ENCODE measurements around the gene KLK12.
A peak's percentile ranks its signal among the peaks of the same experiment; 100 is the strongest.

Gene KLK12

GRCh38 chr19:51034704-51035103, at the start of gene KLK12:
TSS of gene KLK12 (minus strand) at chr19:51035002. CDS start at chr19:51034621, 381 bp downstream.
- peak; percentile 95 for DNase-seq

- no peak for DNase-seq
These were observed 49.7 kb upstream of the KLK12 start for GRCh38 chr19:51084505-51084904.

- no peak for DNase-seq
These were observed 49.0 kb upstream of the KLK12 start for GRCh38 chr19:51083783-51084182.

GRCh38 chr19:51083181-51083580, 48.4 kb upstream of the KLK12 start:
- DNase-seq: no peak

- DNase-seq: no peak
These were observed 47.8 kb upstream of the KLK12 start, which contains the start of gene KLK14 for GRCh38 chr19:51082611-51083010. TSS of gene KLK14 (minus strand) at chr19:51082887. CDS start at chr19:51082614, 273 bp downstream.

GRCh38 chr19:51081476-51081875, 46.7 kb upstream of the KLK12 start:
- DNase-seq: no peak

GRCh38 chr19:51079481-51080110, 44.8 kb upstream of the KLK12 start:
- no peak for DNase-seq

- DNase-seq: no peak
These were observed 43.9 kb upstream of the KLK12 start for GRCh38 chr19:51078731-51079130.

- DNase-seq: no peak
These were observed 43.3 kb upstream of the KLK12 start for GRCh38 chr19:51078104-51078503.

- no peak for DNase-seq
These were observed 41.9 kb upstream of the KLK12 start for GRCh38 chr19:51076631-51077213.

- DNase-seq: no peak
These were observed 41.2 kb upstream of the KLK12 start for GRCh38 chr19:51075998-51076397.

- DNase-seq: peak; percentile 96
These were observed 36.2 kb upstream of the KLK12 start for GRCh38 chr19:51071095-51071405.

GRCh38 chr19:51070334-51071094, 35.7 kb upstream of the KLK12 start:
- DNase-seq: peak; percentile 73

- DNase-seq: peak; percentile 14
These were observed 31.8 kb upstream of the KLK12 start for GRCh38 chr19:51066393-51067186.

GRCh38 chr19:51065221-51065960, 30.6 kb upstream of the KLK12 start:
- DNase-seq: no peak

- no peak for DNase-seq
These were observed 29.9 kb upstream of the KLK12 start, which contains the start of gene KLK13 for GRCh38 chr19:51064534-51065220. TSS of gene KLK13 (minus strand) at chr19:51065092. CDS start at chr19:51065067, 25 bp downstream.

GRCh38 chr19:51063664-51064063, 28.9 kb upstream of the KLK12 start:
- no peak for DNase-seq

- no peak for DNase-seq
These were observed 26.2 kb upstream of the KLK12 start for GRCh38 chr19:51060973-51061372.

GRCh38 chr19:51060336-51060735, 25.5 kb upstream of the KLK12 start:
- DNase-seq: no peak

GRCh38 chr19:51059715-51060114, 24.9 kb upstream of the KLK12 start:
- no peak for DNase-seq

- no peak for DNase-seq
These were observed 21.1 kb upstream of the KLK12 start for GRCh38 chr19:51055866-51056265.

GRCh38 chr19:51047031-51047335, 12.2 kb upstream of the KLK12 start:
- DNase-seq: no peak

All from NCI-H748 treated with DMSO at 0.1 percent for 48 hours (cell line).